Neuronal stem cell (in vitro differentiated cells): Measurements from ENCODE around the gene ALDH1L1.

Experiments
- DNase-seq: peaks from one replicate; pipeline ENCODE4 v3.0.0-alpha.2; 2013; ENCODE audit warnings: low spot score
- H2AFZ ChIP-seq: one replicate; pipeline ENCODE4 v1.6.1; 2013; ENCODE audit warnings: mild to moderate bottlenecking, low read length, inconsistent platforms
- H2AK5ac ChIP-seq: 2 replicates; pipeline ENCODE4 v1.6.1; 2013; ENCODE audit warnings: low read depth, mild to moderate bottlenecking, inconsistent platforms, low read length, moderate library complexity, mixed read lengths
- H2BK120ac ChIP-seq: 2 replicates; pipeline ENCODE4 v1.6.1; 2013; ENCODE audit warnings: low read depth, mild to moderate bottlenecking, inconsistent platforms, low read length, moderate library complexity, mixed read lengths
- H2BK12ac ChIP-seq: one replicate; pipeline ENCODE4 v1.6.1; 2013; ENCODE audit warnings: low read length, inconsistent platforms
- H2BK15ac ChIP-seq: 2 replicates; pipeline ENCODE4 v1.6.1; 2013; ENCODE audit warnings: mild to moderate bottlenecking, low read length, inconsistent platforms, mixed read lengths
- H2BK5ac ChIP-seq: one replicate; pipeline ENCODE4 v1.6.1; 2013; ENCODE audit warnings: inconsistent platforms, mild to moderate bottlenecking, low read length, moderate library complexity
- H3K14ac ChIP-seq: one replicate; pipeline ENCODE4 v1.6.1; 2013; ENCODE audit warnings: low read length, inconsistent platforms
- H3K18ac ChIP-seq: 2 replicates; pipeline ENCODE4 v1.6.1; 2013; ENCODE audit warnings: low read length, inconsistent platforms
- H3K23ac ChIP-seq: 2 replicates; pipeline ENCODE4 v1.6.1; 2013; ENCODE audit warnings: low read depth, mild to moderate bottlenecking, mixed read lengths, low read length, inconsistent platforms; ENCODE audit not compliant: poor library complexity
- H3K27ac ChIP-seq: replicated peaks from 3 replicates; pipeline ENCODE4 v1.5.1; 2013; ENCODE audit warnings: low read length, inconsistent platforms
- H3K27me3 ChIP-seq, 3 experiments: 2 replicates each; pipeline ENCODE4 v1.6.1; 2013; ENCODE audit warnings: low read length in 3 of 3, mild to moderate bottlenecking in 2 of 3, inconsistent platforms in 1 of 3, low read depth in 1 of 3, mixed read lengths in 1 of 3, moderate library complexity in 1 of 3; ENCODE audit not compliant: control insufficient read depth in 3 of 3, insufficient read depth in 3 of 3
- H3K36me3 ChIP-seq, 2 donors: replicated peaks in 1 of 2; 2 replicates each; pipeline ENCODE4 v1.6.1; 2013; ENCODE audit warnings: low read length in 2 of 2; ENCODE audit not compliant: control insufficient read depth in 2 of 2, insufficient read depth in 2 of 2
- H3K4ac ChIP-seq: 2 replicates; pipeline ENCODE4 v1.6.1; 2013; ENCODE audit warnings: inconsistent platforms, mild to moderate bottlenecking, low read length, moderate library complexity
- H3K4me1 ChIP-seq, 2 donors: 1 replicate in 1 of 2; 2 replicates in 1 of 2; pipeline ENCODE4 v1.6.1; 2013; ENCODE audit warnings: low read length in 2 of 2, low read depth in 1 of 2; ENCODE audit not compliant: control insufficient read depth in 2 of 2, insufficient read depth in 1 of 2
- H3K4me2 ChIP-seq: one replicate; pipeline ENCODE4 v1.6.1; 2013; ENCODE audit warnings: mild to moderate bottlenecking, low read length, inconsistent platforms; ENCODE audit not compliant: insufficient read depth, poor library complexity, severe bottlenecking
- H3K4me3 ChIP-seq, 2 donors: 2 replicates each; pipeline ENCODE4 v1.5.1; 2013; ENCODE audit warnings: low read length in 2 of 2, mild to moderate bottlenecking in 2 of 2, inconsistent platforms in 1 of 2, moderate library complexity in 1 of 2
- H3K79me1 ChIP-seq: one replicate; pipeline ENCODE4 v1.6.1; 2013; ENCODE audit warnings: low read depth, mild to moderate bottlenecking, inconsistent platforms, low read length, moderate library complexity
- H3K9ac ChIP-seq: one replicate; pipeline ENCODE4 v1.6.1; 2013; ENCODE audit warnings: mild to moderate bottlenecking, low read depth, low read length, inconsistent platforms; ENCODE audit not compliant: poor library complexity
- H3K9me3 ChIP-seq, 2 donors: replicated peaks in 1 of 2; 2 replicates each; pipeline versions ENCODE3 to v1.6.1; 2013; ENCODE audit warnings: low read length in 2 of 2, mild to moderate bottlenecking in 2 of 2, inconsistent platforms in 1 of 2, low read depth in 1 of 2, mixed read lengths in 1 of 2, moderate library complexity in 1 of 2; ENCODE audit not compliant: control insufficient read depth in 2 of 2, insufficient read depth in 1 of 2
- H4K8ac ChIP-seq: one replicate; pipeline ENCODE4 v1.6.1; 2013; ENCODE audit warnings: low read depth, mild to moderate bottlenecking, inconsistent platforms, low read length, moderate library complexity
- H4K91ac ChIP-seq: one replicate; pipeline ENCODE4 v1.6.1; 2013; ENCODE audit warnings: low read length, low read depth, mild to moderate bottlenecking, inconsistent platforms; ENCODE audit not compliant: poor library complexity
- WGBS, 2 donors: extraction: QIAGEN DNeasy Blood & Tissue Kit; methylation state at CpG; one replicate each; pipeline ENCODE4 v1.1.7; 2013; ENCODE audit warnings: missing lambda C conversion rate in 2 of 2, mixed read lengths in 1 of 2; ENCODE audit not compliant: insufficient read length in 2 of 2, insufficient replicate concordance in 1 of 2; ENCODE audit errors: extremely low coverage in 2 of 2; 5-methylcytosine and 5-hydroxymethylcytosine counted together

Gene ALDH1L1

GRCh38 chr3:126083138-126083445, 97.3 kb downstream of the ALDH1L1 start:
- Histone ChIP-seq H4K91ac (no peak overlapping the region), H3K4me3 (peak overlapping the region; percentile 93 to 94), H3K4ac (no peak overlapping the region), H2BK15ac (no peak overlapping the region), H3K14ac (no peak overlapping the region), H3K18ac (no peak overlapping the region), H3K27me3 (no peaks in the 10 kb centered on the region), H2AFZ (peak overlapping the region; percentile 98), H3K9ac (no peak overlapping the region), H2BK12ac (no peak overlapping the region), H2AK5ac (no peak overlapping the region), H3K9me3 (peaks cover 1 to 19% of the 10 kb centered on the region in 2 donors), H3K36me3 (no peaks in the 10 kb centered on the region), H3K4me2 (peak overlapping the region; percentile 71), H3K23ac (no peak overlapping the region), H2BK120ac (no peak overlapping the region), H4K8ac (no peak overlapping the region), H3K79me1 (no peaks in the 10 kb centered on the region), H2BK5ac (no peak overlapping the region), H3K27ac (no peak overlapping the region), H3K4me1 (no peaks in the 10 kb centered on the region)
- no CpG with 5 or more reads among the region's 3 CpGs for WGBS, 2 donors
- DNase-seq: no peak

DNA sequence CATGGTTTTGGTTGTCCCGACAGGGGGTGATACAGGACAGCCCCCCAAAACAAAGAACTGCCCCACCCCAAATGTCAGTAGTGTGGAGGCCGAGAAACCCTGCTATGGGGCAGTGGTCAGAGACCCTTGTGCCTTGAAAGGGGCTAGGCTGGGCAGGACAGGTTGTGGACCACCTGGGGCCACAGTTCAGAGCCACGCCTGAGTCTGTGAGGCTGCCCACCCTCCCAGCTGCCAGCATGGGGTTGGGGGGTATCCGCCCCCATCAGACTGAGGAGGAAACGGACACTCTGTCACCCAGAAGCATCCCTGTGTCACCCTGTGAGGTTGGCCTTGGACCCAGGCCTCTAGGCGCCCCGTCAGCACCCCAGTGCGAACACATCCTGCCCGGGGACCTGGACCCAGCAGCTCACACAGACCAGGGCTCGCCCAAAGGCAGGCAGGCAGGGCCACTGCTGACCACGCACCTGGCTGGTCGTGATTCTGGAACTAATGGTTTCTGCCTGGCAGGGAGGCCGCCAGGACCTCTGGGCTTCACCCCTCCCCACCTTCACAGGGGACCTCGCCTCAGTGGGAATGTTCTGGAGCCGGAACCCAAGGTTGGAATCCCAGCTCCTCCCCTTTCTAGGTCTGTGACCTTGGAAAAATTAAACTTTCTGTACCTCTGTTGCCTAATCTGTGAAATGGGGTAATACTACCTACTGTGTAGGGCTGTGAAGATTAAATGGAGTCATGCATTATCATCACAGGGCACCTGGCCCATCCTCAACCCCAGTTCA, 97.8 kb downstream of the ALDH1L1 start:
- Histone ChIP-seq H3K27me3 (no peaks in the 10 kb centered on the region), H3K18ac (peak overlapping the region; percentile 77), H3K4me1 (no peaks in the 10 kb centered on the region), H2BK120ac (no peak overlapping the region), H3K9me3 (peaks cover 2 to 15% of the 10 kb centered on the region in 2 donors), H4K8ac (no peak overlapping the region), H2BK12ac (no peak overlapping the region), H3K27ac (no peak overlapping the region), H3K9ac (peak overlapping the region; percentile 1), H2AK5ac (peak overlapping the region; percentile 78), H3K79me1 (no peaks in the 10 kb centered on the region), H3K14ac (peak overlapping the region; percentile 57), H2BK15ac (no peak overlapping the region), H3K4ac (no peak overlapping the region), H3K36me3 (peaks cover 0 to under 1% of the 10 kb centered on the region in 2 donors), H2BK5ac (no peak overlapping the region), H2AFZ (no peak overlapping the region), H3K4me3 (peak overlapping the region in 1 of 2 donors; percentile 94), H4K91ac (no peak overlapping the region), H3K4me2 (no peak overlapping the region), H3K23ac (peak overlapping the region; percentile 59)
- no peak for DNase-seq
- WGBS, 2 donors: no CpG with 5 or more reads among the region's 15 CpGs

- no peak overlapping the region for H3K9ac ChIP-seq
- no peak overlapping the region for H2BK12ac ChIP-seq
- H3K4ac ChIP-seq: no peak overlapping the region
- no peaks in the 10 kb centered on the region for H3K4me1 ChIP-seq
- no peak overlapping the region for H2BK15ac ChIP-seq
- peak overlapping the region; percentile 78 for H2AK5ac ChIP-seq
- no peak overlapping the region for H3K27ac ChIP-seq
- H4K91ac ChIP-seq: no peak overlapping the region
- no peak overlapping the region for H3K4me2 ChIP-seq
- peak overlapping the region; percentile 61 for H3K23ac ChIP-seq
- peak overlapping the region in 1 of 2 donors; percentile 11 for H3K4me3 ChIP-seq
- H3K27me3 ChIP-seq: no peaks in the 10 kb centered on the region
- H3K36me3 ChIP-seq: peaks cover 0 to 3% of the 10 kb centered on the region in 2 donors
- H4K8ac ChIP-seq: no peak overlapping the region
- H3K18ac ChIP-seq: no peak overlapping the region
- no peak for DNase-seq
- no CpG with 5 or more reads among the region's 9 CpGs for WGBS, 2 donors
- peaks cover 4 to 15% of the 10 kb centered on the region in 2 donors for H3K9me3 ChIP-seq
- no peak overlapping the region for H2BK120ac ChIP-seq
- H2AFZ ChIP-seq: no peak overlapping the region
- H3K14ac ChIP-seq: no peak overlapping the region
- H2BK5ac ChIP-seq: peak overlapping the region; percentile 55
- H3K79me1 ChIP-seq: no peaks in the 10 kb centered on the region
These were observed 98.6 kb downstream of the ALDH1L1 start for GRCh38 chr3:126081618-126082361.

GRCh38 chr3:126080970-126081369, 99.4 kb downstream of the ALDH1L1 start:
- no CpG with 5 or more reads among the region's 5 CpGs for WGBS, 2 donors
- Histone ChIP-seq H3K4ac (no peak overlapping the region), H3K18ac (no peak overlapping the region), H3K27ac (no peak overlapping the region), H2BK15ac (no peak overlapping the region), H3K4me3 (no peak overlapping the region), H2BK12ac (no peak overlapping the region), H3K79me1 (no peaks in the 10 kb centered on the region), H3K9me3 (peaks cover 4 to 14% of the 10 kb centered on the region in 2 donors), H2BK120ac (no peak overlapping the region), H3K9ac (no peak overlapping the region), H2AK5ac (no peak overlapping the region), H3K14ac (no peak overlapping the region), H3K23ac (no peak overlapping the region), H2BK5ac (no peak overlapping the region), H4K91ac (no peak overlapping the region), H2AFZ (no peak overlapping the region), H3K4me1 (no peaks in the 10 kb centered on the region), H3K27me3 (no peaks in the 10 kb centered on the region), H3K36me3 (peaks cover 0 to 3% of the 10 kb centered on the region in 2 donors), H4K8ac (no peak overlapping the region), H3K4me2 (no peak overlapping the region)
- DNase-seq: no peak
